Measurements from ENCODE around the gene NRXN3.

GRCh38 chr14:78657451-78657850, 487.3 kb downstream of the NRXN3 start:
- no peak for TF ChIP-seq CTCF (IDR thresholded peaks at IDR 0.05; ENCODE audit: poor library complexity)
- TF ChIP-seq EZH2 (IDR thresholded peaks at IDR 0.05; ENCODE audit: borderline replicate concordance) = no peak
- TF ChIP-seq EZH2phosphoT487 (IDR thresholded peaks at IDR 0.05; ENCODE audit: low read depth, severe bottlenecking, unreplicated experiment) = no peak
